Lung (tissue), 12 donors: Measurements from ENCODE around the gene C19orf12. TPM values are rescaled to one million over a fixed set of nuclear protein-coding genes. Genes with fewer than 3 reads are reported as not detected.
"Not testable (repeated sequence)": the region's sequence is repeated elsewhere in the genome, so short reads cannot be mapped to it uniquely, and the experiment has no call there.

Experiments used
- ATAC-seq: fragments of 200-7000 bp; cut with Tn5 transposase; one replicate; pipeline ENCODE4 v1.9.1; 2020; ENCODE audit warnings: moderate number of reproducible peaks; ENCODE audit not compliant: insufficient read depth, low FRiP score
- DNase-seq, 3 donors: peaks; one replicate each; pipeline ENCODE4 v3.0.0-alpha.2; 2013 to 2017
- H3K27ac ChIP-seq, 2 donors: one replicate each; pipeline ENCODE4 v1.5.1; 2013; ENCODE audit warnings: mild to moderate bottlenecking in 2 of 2, moderate library complexity in 2 of 2, control low read depth in 1 of 2, inconsistent platforms in 1 of 2, low read depth in 1 of 2, low read length in 1 of 2
- H3K27me3 ChIP-seq, 3 donors: one replicate each; pipeline ENCODE4 v1.5.1; 2013; ENCODE audit warnings: low read length in 2 of 3; ENCODE audit not compliant: control insufficient read depth in 3 of 3, insufficient read depth in 3 of 3
- H3K36me3 ChIP-seq, 4 donors: one replicate each; pipeline ENCODE4 v1.5.1; 2013; ENCODE audit warnings: low read length in 4 of 4, mild to moderate bottlenecking in 1 of 4, moderate library complexity in 1 of 4; ENCODE audit not compliant: control insufficient read depth in 4 of 4, insufficient read depth in 4 of 4
- H3K4me1 ChIP-seq, 5 donors: one replicate each; pipeline ENCODE4 v1.5.1; 2013; ENCODE audit warnings: low read length in 5 of 5, mild to moderate bottlenecking in 2 of 5, moderate library complexity in 1 of 5; ENCODE audit not compliant: control insufficient read depth in 5 of 5, insufficient read depth in 5 of 5
- H3K4me3 ChIP-seq: one replicate; pipeline ENCODE4 v1.5.1; 2013; ENCODE audit warnings: mild to moderate bottlenecking, control low read depth, moderate library complexity
- H3K9ac ChIP-seq, 2 donors: one replicate each; pipeline ENCODE4 v1.5.1; 2013; ENCODE audit warnings: low read length in 2 of 2, control low read depth in 1 of 2; ENCODE audit not compliant: insufficient read depth in 1 of 2
- H3K9me3 ChIP-seq, 4 donors: one replicate each; pipeline ENCODE4 v1.5.1; 2013; ENCODE audit warnings: low read length in 3 of 4, mild to moderate bottlenecking in 1 of 4, moderate library complexity in 1 of 4; ENCODE audit not compliant: control insufficient read depth in 4 of 4, insufficient read depth in 3 of 4
- WGBS, 2 donors: extraction: QIAGEN DNeasy Blood & Tissue Kit; methylation state at CpG; one replicate each; pipeline ENCODE4 v1.1.7; 2013; 5-methylcytosine and 5-hydroxymethylcytosine counted together
- polyA plus RNA-seq, 2 donors: library from polyadenylated mRNA; stranded (reverse); fragments of 200-250 nt; gene quantifications; one replicate each; pipeline ENCODE4 v1.2.1, GENCODE V29; 2013
- total RNA-seq, 2 donors: library from RNA; depleted of rRNA in 1 of 2; stranded (reverse); fragments of >200 nt in 1 of 2; gene quantifications; one replicate each; pipeline ENCODE4 v1.2.1, GENCODE V29; 2014 to 2021
- TF ChIP-seq, protein P1 (sequence below): IDR thresholded peaks from 2 replicates; pipeline ENCODE4 v1.5.1; 2012; ENCODE audit warnings: mild to moderate bottlenecking; ENCODE audit errors: control extremely low read depth, extremely low read depth
- donor health status: control.
- donor health status: control.
- donor health status: Bipolar disorder and iron deficiency.
- donor health status: healthy.
- donor health status: DM: yes; HTN: yes; CAD: no.

C19orf12 gene
- total and polyA plus RNA-seq, 4 donors = 11.4 to 26.0 (median 17.7) TPM

DNA sequence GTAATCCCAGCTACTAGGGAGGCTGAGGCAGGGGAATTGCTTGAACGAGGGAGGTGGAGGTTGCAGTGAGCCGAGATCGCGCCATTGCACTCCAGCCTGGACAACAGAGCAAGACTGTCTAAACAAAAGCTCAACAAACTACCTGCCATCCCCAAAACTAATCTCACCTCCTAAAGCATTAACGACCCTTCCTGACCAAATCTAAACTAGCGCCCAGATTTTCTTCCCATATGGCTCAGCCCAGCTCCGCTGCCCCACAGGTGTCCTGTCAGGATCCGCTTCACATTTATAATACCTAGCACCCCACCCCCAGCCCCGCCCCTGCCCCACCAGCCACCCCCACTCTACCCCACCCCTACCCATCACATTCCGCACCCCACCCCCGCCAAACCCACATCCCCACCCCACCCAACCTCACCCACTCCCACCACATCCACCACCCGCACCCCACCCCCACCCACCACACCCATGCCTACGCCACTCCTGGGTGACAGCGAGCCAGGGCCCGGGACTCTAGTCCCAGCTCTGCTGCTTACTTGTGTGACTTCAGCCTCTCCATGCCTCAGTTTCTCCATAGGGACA, 599 bp downstream of the C19orf12 start:
- Histone ChIP-seq H3K36me3 (peaks cover 0 to 4% (median 0%) of the 10 kb centered on the region in 4 donors), H3K9ac (peak overlapping the region; percentile 71 to 73), H3K4me3 (peak overlapping the region; percentile 71), H3K9me3 (no peaks in the 10 kb centered on the region), H3K4me1 (peaks cover 4 to 12% (median 9%) of the 10 kb centered on the region in 5 donors), H3K27me3 (no peaks in the 10 kb centered on the region), H3K27ac (peak overlapping the region; percentile 84 to 99)
- DNase-seq (no peak), ATAC-seq (peak; percentile 10)
- TF ChIP-seq, protein P1, sequence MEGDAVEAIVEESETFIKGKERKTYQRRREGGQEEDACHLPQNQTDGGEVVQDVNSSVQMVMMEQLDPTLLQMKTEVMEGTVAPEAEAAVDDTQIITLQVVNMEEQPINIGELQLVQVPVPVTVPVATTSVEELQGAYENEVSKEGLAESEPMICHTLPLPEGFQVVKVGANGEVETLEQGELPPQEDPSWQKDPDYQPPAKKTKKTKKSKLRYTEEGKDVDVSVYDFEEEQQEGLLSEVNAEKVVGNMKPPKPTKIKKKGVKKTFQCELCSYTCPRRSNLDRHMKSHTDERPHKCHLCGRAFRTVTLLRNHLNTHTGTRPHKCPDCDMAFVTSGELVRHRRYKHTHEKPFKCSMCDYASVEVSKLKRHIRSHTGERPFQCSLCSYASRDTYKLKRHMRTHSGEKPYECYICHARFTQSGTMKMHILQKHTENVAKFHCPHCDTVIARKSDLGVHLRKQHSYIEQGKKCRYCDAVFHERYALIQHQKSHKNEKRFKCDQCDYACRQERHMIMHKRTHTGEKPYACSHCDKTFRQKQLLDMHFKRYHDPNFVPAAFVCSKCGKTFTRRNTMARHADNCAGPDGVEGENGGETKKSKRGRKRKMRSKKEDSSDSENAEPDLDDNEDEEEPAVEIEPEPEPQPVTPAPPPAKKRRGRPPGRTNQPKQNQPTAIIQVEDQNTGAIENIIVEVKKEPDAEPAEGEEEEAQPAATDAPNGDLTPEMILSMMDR = no peak
- 24 to 46% methylated on average over 11 to 15 of the region's 15 CpGs for WGBS, 2 donors

DNA sequence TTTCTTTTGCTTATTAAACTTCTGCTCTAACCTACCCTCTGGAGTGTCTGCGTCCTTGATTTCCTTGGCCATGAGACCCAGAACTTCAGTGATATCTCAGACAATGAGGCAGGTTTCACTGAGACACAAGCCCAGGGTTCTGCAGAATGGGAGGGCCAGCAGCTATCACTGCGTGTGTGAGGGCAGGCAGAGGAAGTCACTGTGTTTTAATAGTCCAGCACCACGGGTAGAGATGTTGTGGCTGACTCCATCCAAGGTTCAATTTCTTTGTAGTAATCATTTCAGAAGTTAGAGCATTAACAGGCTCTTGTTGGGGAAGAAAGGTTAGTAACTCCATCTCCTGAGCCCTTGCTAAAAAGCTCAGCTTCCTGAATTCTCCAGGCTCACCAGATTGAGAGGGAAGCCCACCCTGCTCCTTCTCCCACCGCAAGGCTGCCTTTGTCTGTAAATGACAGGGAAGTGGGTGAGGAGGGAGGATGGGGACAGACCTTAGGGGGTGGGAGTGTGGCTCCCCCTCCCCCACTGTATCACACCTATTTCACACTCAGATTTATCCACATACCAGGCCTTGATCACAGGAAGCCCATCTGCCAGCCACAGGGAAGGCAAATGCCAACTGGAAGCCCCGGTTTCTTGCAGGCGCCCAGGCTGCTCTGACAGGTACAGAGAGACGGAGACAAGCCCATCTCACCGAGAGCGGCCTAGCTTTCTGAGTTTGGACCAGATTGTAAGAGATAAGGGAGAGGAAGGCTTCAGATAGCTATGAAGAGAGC, 2.1 kb downstream of the C19orf12 start:
- Histone ChIP-seq H3K27ac (no peak overlapping the region), H3K4me1 (peaks cover 4 to 12% (median 9%) of the 10 kb centered on the region in 5 donors)
- no peak for ATAC-seq

DNA sequence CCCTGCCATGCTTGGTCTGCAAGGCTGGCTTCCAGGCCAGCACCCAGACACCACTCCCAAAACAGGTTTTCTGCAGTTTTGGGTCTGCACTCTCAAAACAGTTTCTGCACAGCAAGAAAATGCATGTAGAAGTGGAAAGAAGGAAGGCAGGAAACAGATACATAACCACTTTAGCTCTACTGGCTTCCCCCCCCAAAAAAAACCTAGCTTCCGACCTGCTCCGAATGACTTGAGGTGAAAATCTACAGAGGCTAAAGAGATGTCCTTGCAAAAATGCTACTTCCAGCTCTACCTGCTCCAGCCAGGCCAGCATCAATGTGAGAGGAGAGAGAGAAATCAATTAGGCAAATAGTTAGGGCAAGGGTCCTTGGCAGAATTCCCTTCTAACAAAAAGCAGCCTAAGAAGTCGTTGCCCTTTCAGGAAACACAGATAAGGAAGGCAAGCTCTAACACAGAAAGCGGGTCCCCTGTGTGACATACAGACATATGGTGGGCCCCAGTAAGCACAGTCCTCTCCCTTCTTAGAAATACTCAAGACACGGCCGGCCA, 3.4 kb downstream of the C19orf12 start:
- no peaks in the 10 kb centered on the region for H3K27me3 ChIP-seq
- DNase-seq = no peak
- peaks cover 0 to 12% (median under 1%) of the 10 kb centered on the region in 4 donors for H3K36me3 ChIP-seq
- TF ChIP-seq, protein P1 = no peak
- H3K9ac ChIP-seq = no peak overlapping the region
- H3K9me3 ChIP-seq = no peaks in the 10 kb centered on the region
- H3K4me1 ChIP-seq = peaks cover 4 to 11% (median 9%) of the 10 kb centered on the region in 5 donors
- WGBS, 2 donors = 51 to 68% methylated on average over 6 of the region's 6 CpGs
- no peak overlapping the region for H3K27ac ChIP-seq
- no peak overlapping the region for H3K4me3 ChIP-seq
- no peak for ATAC-seq

More for the DNA sequence above, 2.1 kb downstream of the C19orf12 start:
- 69 to 70% methylated on average over 9 of the region's 9 CpGs for WGBS, 2 donors
- no peaks in the 10 kb centered on the region for H3K27me3 ChIP-seq
- no peak overlapping the region for H3K9ac ChIP-seq
- TF ChIP-seq, protein P1 = no peak
- peaks cover 0 to 8% (median 0%) of the 10 kb centered on the region in 4 donors for H3K36me3 ChIP-seq
- H3K4me3 ChIP-seq = no peak overlapping the region
- no peaks in the 10 kb centered on the region for H3K9me3 ChIP-seq
- no peak for DNase-seq

DNA sequence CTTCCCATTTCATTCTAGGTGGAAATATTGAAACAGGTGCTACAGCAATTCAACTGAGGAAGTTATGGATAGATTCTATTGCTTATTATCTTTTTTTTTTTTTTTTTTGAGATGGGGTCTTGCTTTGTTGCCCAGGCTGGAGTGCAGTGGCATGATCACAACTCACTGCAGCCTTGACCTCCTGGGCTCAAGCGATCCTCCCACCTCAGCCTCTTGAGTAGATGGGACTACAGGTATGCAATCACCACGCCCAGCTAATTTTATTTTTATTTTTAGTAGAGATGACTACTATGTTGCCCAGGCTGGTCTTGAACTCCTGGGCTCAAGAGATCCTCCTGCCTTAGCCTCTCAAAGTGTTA, 5.6 kb downstream of the C19orf12 start:
- not testable (repeated sequence) for ATAC-seq, H3K9me3 ChIP-seq, H3K4me1 ChIP-seq, DNase-seq, H3K9ac ChIP-seq, H3K27me3 ChIP-seq, H3K27ac ChIP-seq, H3K4me3 ChIP-seq
- peaks cover 0 to 21% (median 2%) of the 10 kb centered on the region in 4 donors for H3K36me3 ChIP-seq
- WGBS, 2 donors = 94 to 95% methylated on average over 2 of the region's 2 CpGs
